GM19452 (cell line): ENCODE measurements around the gene STAC.
"Not testable (repeated sequence)": the region's sequence is repeated elsewhere in the genome, so short reads cannot be mapped to it uniquely, and the experiment has no call there.

Experiments
- ATAC-seq: cut with Tn5 transposase; IDR thresholded peaks from one replicate; pipeline ENCODE4 v1.9.1; 2021; ENCODE audit not compliant: unreplicated experiment

STAC gene

GRCh38 chr3:36578418-36578817 lies 198.1 kb downstream of the STAC start:
- not testable (repeated sequence) for ATAC-seq

- ATAC-seq = no peak
Measured at GRCh38 chr3:36579746-36580145, 199.4 kb downstream of the STAC start.

DNA sequence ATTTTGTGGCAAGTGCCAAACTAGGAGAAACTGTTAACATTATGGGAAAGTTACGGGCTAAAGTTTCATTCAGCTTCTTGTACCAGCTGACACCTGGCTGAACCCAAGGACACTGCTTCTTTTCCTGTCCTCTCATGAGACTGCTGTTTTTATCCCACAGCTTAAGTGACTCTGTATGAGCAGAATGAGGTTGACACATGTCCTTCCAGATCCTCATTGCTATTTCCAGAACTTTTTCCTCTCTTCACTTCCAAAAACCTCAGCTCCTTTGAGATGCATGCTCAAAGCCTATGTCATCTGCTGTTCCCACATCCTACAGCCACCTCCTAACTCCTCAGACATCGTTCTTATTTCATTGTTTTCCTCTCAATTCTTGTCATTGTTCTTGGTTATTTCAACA lies 200.4 kb downstream of the STAC start:
- ATAC-seq = no peak

DNA sequence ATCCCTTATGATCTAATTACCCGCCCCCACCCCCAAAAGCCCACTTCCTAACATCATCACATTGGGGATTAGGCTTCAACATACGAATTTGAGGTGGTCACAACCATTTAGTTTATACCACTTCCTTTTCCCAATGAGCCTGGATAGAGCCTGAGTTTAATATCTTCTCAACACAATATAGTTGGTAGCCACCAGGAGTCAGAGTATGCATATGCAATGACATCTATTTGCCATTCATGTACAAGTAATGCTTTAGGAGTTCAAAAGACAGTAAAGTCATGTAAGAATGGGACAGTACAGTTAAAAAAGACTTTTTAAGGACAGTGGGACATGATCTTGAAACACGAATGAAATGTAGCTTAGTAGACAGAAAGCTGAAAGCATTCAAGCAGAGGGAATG lies 211.7 kb downstream of the STAC start:
- no peak for ATAC-seq

- no peak for ATAC-seq
Measured at GRCh38 chr3:36595511-36595910, 215.2 kb downstream of the STAC start.

GRCh38 chr3:36596419-36596818 lies 216.1 kb downstream of the STAC start:
- no peak for ATAC-seq

GRCh38 chr3:36597422-36597821 lies 217.1 kb downstream of the STAC start:
- no peak for ATAC-seq
